GM19395 (cell line): Measurements from ENCODE around the gene PGLYRP4.

ENCODE experiments used
- ATAC-seq: cut with Tn5 transposase; IDR thresholded peaks from one replicate; pipeline ENCODE4 v1.9.1; 2021; ENCODE audit warnings: mild to moderate bottlenecking, moderate library complexity; ENCODE audit not compliant: unreplicated experiment

The PGLYRP4 gene

DNA sequence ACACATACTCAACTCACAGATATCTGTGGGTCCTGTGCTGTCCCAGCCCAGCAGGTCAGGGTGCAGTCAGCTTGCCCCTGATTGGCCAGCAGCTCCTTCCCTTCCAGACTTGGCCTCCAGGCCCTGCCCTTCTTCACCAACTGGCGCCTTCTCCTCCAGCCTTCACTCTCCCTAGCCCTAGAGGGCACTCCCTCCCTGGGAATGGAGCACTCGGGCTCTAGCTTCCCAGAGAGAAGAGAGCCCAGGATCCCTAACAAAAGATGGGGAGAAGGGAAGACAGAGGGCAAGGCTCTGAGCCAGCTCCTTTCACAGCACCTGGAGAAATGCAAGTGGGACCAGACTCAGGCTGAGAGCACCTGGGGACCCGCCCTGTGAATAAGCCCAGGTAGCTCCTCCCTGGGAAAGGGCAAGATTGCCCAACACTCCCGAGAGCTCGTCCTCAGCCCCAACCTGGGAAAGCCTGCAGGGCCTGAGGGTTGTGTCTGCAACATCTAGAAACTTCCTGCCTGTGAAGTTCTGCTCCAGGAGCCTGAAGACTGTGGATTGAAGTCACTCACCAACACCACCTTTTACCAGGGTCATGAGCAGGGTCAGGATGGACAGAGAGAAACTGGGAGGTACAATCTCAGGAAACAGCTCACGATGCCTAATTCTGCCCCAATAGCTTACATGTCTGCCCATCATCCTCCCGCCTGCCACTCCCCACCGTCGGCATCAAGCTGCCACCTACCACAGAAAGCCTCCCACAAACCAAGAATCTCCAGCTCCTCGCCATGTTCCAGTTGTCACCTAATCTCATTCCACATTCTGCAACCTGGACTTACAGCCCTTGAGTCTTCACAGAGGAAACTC, at the start of gene PGLYRP4:
Gene PGLYRP4 (minus strand): TSS at position 331 of the 852 bp plus-strand sequence. CDS start 909 bp downstream, outside the sequence.
- no peak for ATAC-seq

GRCh38 chr1:153397924-153398651, 49.4 kb upstream of the PGLYRP4 start:
- no peak for ATAC-seq

GRCh38 chr1:153397051-153397923, 48.6 kb upstream of the PGLYRP4 start:
- ATAC-seq, result no peak

DNA sequence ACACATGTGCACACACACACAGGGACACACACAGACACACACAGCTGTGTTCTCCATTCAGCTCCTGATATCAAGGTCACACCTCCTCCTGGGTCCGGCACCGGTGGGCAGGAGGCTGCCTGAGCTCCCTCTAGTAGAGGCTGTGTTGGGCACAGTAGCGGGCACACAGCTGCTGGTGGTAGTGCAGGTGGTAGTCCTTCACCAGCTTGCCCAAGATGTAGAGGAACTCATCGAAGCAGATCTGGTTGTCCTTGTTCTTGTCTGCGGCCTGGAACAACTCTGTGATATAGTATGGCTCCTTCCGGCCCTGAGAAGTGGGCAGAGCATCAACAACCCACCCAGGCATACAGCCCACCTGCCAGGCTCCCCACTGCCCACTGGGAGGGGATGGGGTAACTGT, 47.8 kb upstream of the PGLYRP4 start:
- ATAC-seq, result no peak

DNA sequence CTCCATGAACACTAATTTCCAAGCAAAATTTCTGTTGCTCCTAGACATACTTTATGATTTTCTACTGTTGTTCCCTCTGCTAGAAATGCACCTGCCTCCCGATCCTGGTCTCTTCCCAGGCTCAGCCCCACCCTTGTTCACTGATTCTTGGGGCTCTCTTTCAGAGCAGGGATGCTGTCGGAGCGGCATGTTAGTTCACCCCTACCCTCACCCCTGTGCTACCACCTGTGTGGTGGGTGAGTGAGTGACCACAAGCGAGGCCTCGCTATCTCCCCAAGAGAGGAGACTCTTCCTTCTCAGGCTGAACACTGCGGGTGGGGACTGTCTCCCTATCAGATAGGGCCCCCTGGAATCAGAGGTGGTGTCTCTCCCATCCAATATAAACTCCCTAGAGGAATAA, 47.1 kb upstream of the PGLYRP4 start:
- ATAC-seq, result no peak

- no peak for ATAC-seq
Observed at GRCh38 chr1:153395136-153395685, 46.6 kb upstream of the PGLYRP4 start.

DNA sequence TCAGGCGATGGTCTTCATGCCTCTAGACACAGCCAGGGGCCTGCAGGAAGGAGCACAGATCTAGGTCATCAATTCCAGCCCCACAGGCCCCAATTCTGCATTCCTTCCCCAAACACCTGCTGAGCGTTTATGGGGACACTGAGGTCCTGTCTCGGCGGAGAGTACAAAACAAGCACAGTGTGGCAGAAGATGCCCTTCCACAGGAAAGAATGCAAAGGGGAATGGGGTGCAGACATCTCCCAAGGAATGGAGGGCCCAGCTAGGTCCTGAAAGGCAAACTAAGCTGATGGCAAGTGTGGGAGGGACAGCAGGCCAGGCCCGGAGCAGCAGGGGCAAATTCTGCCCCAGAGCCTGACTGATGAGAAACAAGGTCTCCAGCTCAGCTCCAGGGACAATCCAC, 45.8 kb upstream of the PGLYRP4 start:
- no peak for ATAC-seq

GRCh38 chr1:153393926-153394325, 45.3 kb upstream of the PGLYRP4 start:
- ATAC-seq, result no peak

DNA sequence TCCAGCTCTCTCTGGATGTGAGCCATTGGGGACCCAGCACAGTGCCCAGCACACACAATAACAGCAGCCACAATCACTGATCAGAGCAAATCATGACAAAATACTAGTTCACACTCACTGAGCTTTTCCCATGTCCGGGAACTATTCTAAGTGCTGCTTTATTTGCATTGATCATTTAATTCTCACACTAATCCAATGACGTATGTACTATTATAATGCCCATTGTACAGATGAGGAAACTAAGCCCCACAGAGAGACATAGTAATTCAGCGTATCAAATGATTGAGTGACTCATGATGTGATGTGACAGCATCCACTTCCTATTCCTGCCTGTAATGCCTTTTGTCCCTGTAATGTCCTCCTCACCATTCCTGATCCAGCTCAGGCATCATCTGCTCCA, 44.2 kb upstream of the PGLYRP4 start:
- no peak for ATAC-seq

DNA sequence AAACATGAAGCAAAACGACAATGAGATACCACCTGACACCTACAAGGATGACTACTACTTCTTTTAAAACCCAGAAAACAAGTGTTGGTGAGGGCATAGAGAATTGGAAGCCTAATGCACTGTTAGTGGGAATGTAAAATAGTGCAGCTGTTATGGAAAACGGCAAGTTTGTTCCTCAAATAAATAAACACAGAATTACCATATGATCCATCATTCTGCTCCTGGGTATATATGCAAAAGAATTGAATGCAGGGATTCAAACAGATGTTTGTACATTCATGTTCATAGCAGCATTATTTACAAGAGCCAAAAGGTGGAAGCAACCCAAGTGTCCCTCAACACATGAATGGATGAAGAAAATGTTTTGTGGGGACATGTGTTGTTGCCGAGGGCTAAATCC, 43.6 kb upstream of the PGLYRP4 start:
- ATAC-seq, result no peak

GRCh38 chr1:153390938-153391710, 42.5 kb upstream of the PGLYRP4 start, which contains the start of gene S100A8:
Gene S100A8, minus strand, starts transcription at chr1:153391073. Its CDS starts 538 bp downstream, at chr1:153390535.
- no peak for ATAC-seq

DNA sequence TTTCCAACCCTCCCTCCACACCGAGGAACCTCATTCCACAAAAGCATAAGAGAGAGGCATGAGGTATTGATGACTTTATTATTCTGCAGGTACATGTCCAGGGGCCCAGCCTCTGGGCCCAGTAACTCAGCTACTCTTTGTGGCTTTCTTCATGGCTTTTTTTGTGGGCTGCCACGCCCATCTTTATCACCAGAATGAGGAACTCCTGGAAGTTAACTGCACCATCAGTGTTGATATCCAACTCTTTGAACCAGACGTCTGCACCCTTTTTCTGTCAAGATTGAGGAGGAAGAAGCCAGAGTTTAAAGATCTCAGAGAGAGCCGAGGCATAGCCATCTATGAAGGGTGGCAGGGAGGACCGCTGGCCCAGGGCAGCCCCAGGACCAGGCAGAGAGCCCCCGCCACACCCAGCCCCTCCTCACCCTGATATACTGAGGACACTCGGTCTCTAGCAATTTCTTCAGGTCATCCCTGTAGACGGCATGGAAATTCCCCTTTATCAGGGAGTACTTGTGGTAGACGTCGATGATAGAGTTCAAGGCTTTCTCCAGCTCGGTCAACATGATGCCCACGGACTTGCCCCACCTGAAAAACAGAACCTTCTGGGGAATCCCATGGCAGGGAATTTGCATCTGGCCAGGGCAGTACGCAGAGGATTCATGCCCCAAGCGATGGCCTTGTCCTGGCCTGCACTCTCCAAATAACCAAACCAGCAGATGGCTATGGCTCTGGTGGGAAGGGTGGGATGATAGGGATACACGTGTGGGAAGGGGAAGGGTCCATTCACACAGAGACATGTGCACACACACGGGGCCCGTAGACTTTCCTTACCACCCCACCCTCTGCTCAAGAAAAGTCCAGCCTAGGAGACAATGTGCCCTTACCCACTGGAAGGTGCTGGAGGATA, 41.6 kb upstream of the PGLYRP4 start:
- no peak for ATAC-seq

DNA sequence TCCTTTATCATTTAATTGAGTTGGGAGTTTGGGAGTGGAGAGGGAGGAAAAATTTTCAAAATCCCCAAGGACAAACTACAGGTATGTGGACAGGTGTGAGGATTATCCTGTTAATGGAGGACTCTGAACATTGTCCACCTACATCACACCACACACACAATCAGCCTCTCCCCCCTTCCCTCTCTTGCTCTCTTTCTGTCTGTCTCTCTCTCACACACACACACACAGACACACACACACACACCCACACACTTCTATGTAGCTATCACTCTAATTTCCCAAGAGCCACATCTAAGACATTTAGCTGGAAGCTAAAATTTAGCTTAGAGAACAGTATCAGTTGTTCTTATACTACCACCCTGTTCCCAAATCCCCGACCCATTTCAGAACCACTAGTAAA, 40.8 kb upstream of the PGLYRP4 start:
- ATAC-seq, result no peak

DNA sequence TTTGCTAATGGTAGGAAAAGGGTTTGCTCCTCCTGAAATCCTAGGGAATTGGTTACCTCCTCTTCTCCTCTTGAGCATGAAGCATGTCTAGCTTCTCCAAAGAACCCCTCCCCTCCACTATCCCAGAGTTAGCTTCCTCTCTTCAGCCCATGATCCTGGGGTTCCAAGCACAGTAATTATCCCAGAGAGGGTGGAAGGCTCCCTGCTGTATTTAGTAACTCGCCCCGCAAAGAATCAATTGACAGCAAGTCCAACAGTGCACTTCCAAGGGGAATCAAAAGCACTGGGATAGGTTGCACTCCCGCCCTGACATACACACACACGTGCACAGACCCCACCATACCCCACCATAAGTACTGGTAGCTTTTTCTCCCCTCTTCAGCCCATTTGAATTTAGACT, 39.1 kb upstream of the PGLYRP4 start:
- no peak for ATAC-seq

DNA sequence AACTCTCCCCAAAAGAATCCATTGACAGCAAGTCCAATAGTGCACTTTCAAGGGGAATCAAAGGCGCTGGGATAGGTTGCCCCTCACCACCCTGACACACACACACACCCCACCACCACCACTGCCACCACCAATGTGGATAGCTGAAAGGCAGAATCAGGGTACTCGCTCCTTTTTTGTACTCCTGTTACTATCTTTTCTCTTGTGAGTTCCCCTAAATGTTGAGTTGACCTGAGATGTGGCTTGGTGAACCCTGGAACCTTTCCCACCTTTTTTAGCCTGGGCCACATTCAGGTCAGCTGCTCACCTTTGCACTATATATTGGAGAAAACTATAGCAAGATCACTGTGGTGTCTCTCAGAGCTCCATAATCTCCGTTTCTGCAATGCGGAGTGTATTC, 38.4 kb upstream of the PGLYRP4 start:
- ATAC-seq, result no peak

- ATAC-seq, result no peak
Observed at GRCh38 chr1:153386500-153386901, 37.9 kb upstream of the PGLYRP4 start.

- ATAC-seq, result no peak
Observed at GRCh38 chr1:153384958-153385580, 36.4 kb upstream of the PGLYRP4 start.

- ATAC-seq, result no peak
Observed at GRCh38 chr1:153380711-153381110, 32.1 kb upstream of the PGLYRP4 start.

DNA sequence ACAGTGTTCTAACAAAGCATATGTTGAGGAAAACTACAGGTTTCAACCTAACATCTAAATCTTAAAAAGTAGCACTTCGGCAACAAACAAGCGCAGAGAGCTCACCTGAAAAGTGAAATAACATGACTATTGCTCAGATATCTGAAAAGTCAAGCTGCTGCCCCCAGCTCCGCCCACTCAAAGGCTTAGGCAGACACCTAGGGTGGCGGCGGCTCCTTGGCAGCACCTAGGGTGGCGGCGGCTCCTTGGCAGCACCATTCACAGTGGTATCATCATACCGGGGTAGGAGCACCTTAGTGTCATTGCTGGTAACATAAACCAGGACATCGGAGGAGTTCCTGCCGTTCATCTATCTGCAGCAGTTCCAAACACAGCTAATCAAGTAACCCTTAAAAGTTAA, 30.9 kb upstream of the PGLYRP4 start:
- no peak for ATAC-seq
